HG03342 (cell line): ENCODE data around the gene TDRD7.

ENCODE experiments used
- ATAC-seq: cut with Tn5 transposase; IDR thresholded peaks from one replicate; pipeline ENCODE4 v1.9.1; 2021; ENCODE audit warnings: mild to moderate bottlenecking, moderate library complexity; ENCODE audit not compliant: unreplicated experiment

TDRD7 gene

GRCh38 chr9:97411789-97412625 is at the start of gene TDRD7:
TSS of gene TDRD7 (plus strand) at chr9:97412096. CDS start at chr9:97428466, 16,370 bp downstream.
- peak; percentile 76 for ATAC-seq

- no peak for ATAC-seq
Observed at GRCh38 chr9:97362777-97363545, 48.9 kb upstream of the TDRD7 start.

GRCh38 chr9:97363661-97364299 is 48.1 kb upstream of the TDRD7 start:
- no peak for ATAC-seq

- ATAC-seq: no peak
Observed at GRCh38 chr9:97364769-97365490, 47.0 kb upstream of the TDRD7 start.

GRCh38 chr9:97365634-97366033 is 46.3 kb upstream of the TDRD7 start:
- no peak for ATAC-seq

GRCh38 chr9:97366476-97366875 is 45.4 kb upstream of the TDRD7 start:
- ATAC-seq: no peak

GRCh38 chr9:97366889-97367288 is 45.0 kb upstream of the TDRD7 start:
- peak; percentile 57 for ATAC-seq

GRCh38 chr9:97367729-97368128 is 44.2 kb upstream of the TDRD7 start:
- ATAC-seq: no peak

GRCh38 chr9:97368964-97369363 is 42.9 kb upstream of the TDRD7 start:
- ATAC-seq: no peak

- no peak for ATAC-seq
Observed at GRCh38 chr9:97372580-97372979, 39.3 kb upstream of the TDRD7 start.

GRCh38 chr9:97373331-97373730 is 38.6 kb upstream of the TDRD7 start:
- no peak for ATAC-seq

- ATAC-seq: no peak
Observed at GRCh38 chr9:97374811-97375210, 37.1 kb upstream of the TDRD7 start.

GRCh38 chr9:97376902-97377301 is 35.0 kb upstream of the TDRD7 start:
- no peak for ATAC-seq

GRCh38 chr9:97382099-97382718 is 29.7 kb upstream of the TDRD7 start:
- no peak for ATAC-seq

- no peak for ATAC-seq
Observed at GRCh38 chr9:97384406-97385262, 27.3 kb upstream of the TDRD7 start.

GRCh38 chr9:97385626-97386264 is 26.2 kb upstream of the TDRD7 start:
- ATAC-seq: no peak

GRCh38 chr9:97386265-97386633 is 25.6 kb upstream of the TDRD7 start:
- no peak for ATAC-seq

- ATAC-seq: no peak
Observed at GRCh38 chr9:97386733-97387503, 25.0 kb upstream of the TDRD7 start.
